H1 (cell line): ENCODE measurements around the gene SHPK. TPM values are rescaled to one million over a fixed set of nuclear protein-coding genes. Genes with fewer than 3 reads are reported as not detected.

Source experiments
- CTCF ChIA-PET: fragments of 300-600 bp; sonication (Branson Sonifier 250); formaldehyde crosslinking; loops from one replicate; lab custom pipeline; 2021; ENCODE audit not compliant: partially characterized antibody; lab: Charles Lee
- POLR2A ChIA-PET: fragments of 300-600 bp; sonication (Branson Sonifier 250); formaldehyde crosslinking; loops from one replicate; lab custom pipeline; 2021; ENCODE audit warnings: inconsistent platforms; ENCODE audit not compliant: partially characterized antibody; lab: Charles Lee
- DNase-seq, 2 experiments: peaks; one replicate each; pipeline versions ENCODE4 v3.0.0 to v3.0.0-alpha.2; 2010 to 2022; ENCODE audit warnings: low spot score in 2 of 2, low read depth in 1 of 2, mixed read lengths in 1 of 2
- FAIRE-seq: peaks from 2 replicates; lab custom pipeline; 2011; peaks lifted over from hg19 to GRCh38; lab: Jason Lieb, UNC
- H2AFZ ChIP-seq: 2 replicates; pipeline ENCODE4 v1.8.1; 2012; ENCODE audit warnings: low read length, inconsistent platforms
- H2AK5ac ChIP-seq: 2 replicates; pipeline ENCODE4 v1.6.1; 2013; ENCODE audit warnings: low read depth, low read length
- H2BK120ac ChIP-seq: replicated peaks from 2 replicates; pipeline ENCODE3; 2013; ENCODE audit warnings: low read depth, low read length, inconsistent platforms
- H2BK12ac ChIP-seq: 2 replicates; pipeline ENCODE4 v1.6.1; 2013; ENCODE audit warnings: low read depth, low read length
- H2BK15ac ChIP-seq: 2 replicates; pipeline ENCODE4 v1.6.1; 2013; ENCODE audit warnings: low read length
- H2BK20ac ChIP-seq: 2 replicates; pipeline ENCODE4 v1.6.1; 2013; ENCODE audit warnings: low read length
- H2BK5ac ChIP-seq: 2 replicates; pipeline ENCODE4 v1.6.1; 2013; ENCODE audit warnings: low read depth, low read length
- H3K14ac ChIP-seq: 2 replicates; pipeline ENCODE4 v1.6.1; 2013; ENCODE audit warnings: inconsistent platforms; ENCODE audit not compliant: insufficient read length
- H3K18ac ChIP-seq: 2 replicates; pipeline ENCODE4 v1.6.1; 2013; ENCODE audit warnings: low read length; ENCODE audit errors: extremely low read depth
- H3K23ac ChIP-seq: 2 replicates; pipeline ENCODE4 v1.6.1; 2013; ENCODE audit warnings: inconsistent platforms; ENCODE audit not compliant: insufficient read length
- H3K23me2 ChIP-seq: 2 replicates; pipeline ENCODE4 v1.6.1; 2013; ENCODE audit warnings: low read depth, low read length
- H3K27ac ChIP-seq: 2 replicates; pipeline ENCODE4 v1.6.1; 2011; ENCODE audit warnings: low read depth, low read length, inconsistent platforms
- H3K27me3 ChIP-seq, 4 experiments: replicated peaks in 1 of 4; 1 replicate in 1 of 4; 2 replicates in 3 of 4; pipeline versions ENCODE4 v1.6.1 to v1.8.1; 2011 to 2013; ENCODE audit warnings: low read length in 3 of 4, mild to moderate bottlenecking in 3 of 4, inconsistent platforms in 2 of 4, mixed read lengths in 2 of 4, moderate library complexity in 1 of 4; ENCODE audit not compliant: control insufficient read depth in 3 of 4, insufficient read depth in 3 of 4; ENCODE audit errors: extremely low read depth in 1 of 4
- H3K36me3 ChIP-seq, 4 experiments: 2 replicates each; pipeline versions ENCODE4 v1.6.1 to v1.8.1; 2011 to 2013; ENCODE audit warnings: mild to moderate bottlenecking in 4 of 4, low read length in 3 of 4, moderate library complexity in 2 of 4, control low read depth in 1 of 4, inconsistent platforms in 1 of 4; ENCODE audit not compliant: insufficient read depth in 4 of 4, control insufficient read depth in 2 of 4
- H3K4ac ChIP-seq: replicated peaks from 2 replicates; pipeline ENCODE3; 2013; ENCODE audit warnings: low read length, low read depth, mixed read lengths, inconsistent platforms; ENCODE audit not compliant: insufficient read length
- H3K4me1 ChIP-seq, 4 experiments: replicated peaks in 1 of 4; 1 replicate in 1 of 4; 2 replicates in 3 of 4; pipeline versions ENCODE4 v1.6.1 to v1.8.1; 2011 to 2013; ENCODE audit warnings: low read length in 3 of 4, inconsistent platforms in 2 of 4, mixed read lengths in 1 of 4; ENCODE audit not compliant: insufficient read depth in 4 of 4, control insufficient read depth in 3 of 4
- H3K4me2 ChIP-seq, 2 experiments: 2 replicates each; pipeline versions ENCODE4 v1.6.1 to v1.8.1; 2011 to 2013; ENCODE audit warnings: low read depth in 2 of 2, low read length in 2 of 2, control low read depth in 1 of 2, inconsistent platforms in 1 of 2, mild to moderate bottlenecking in 1 of 2; ENCODE audit not compliant: insufficient read depth in 1 of 2
- H3K4me3 ChIP-seq, 4 experiments: fragments of 200-600, 300-600 bp in 1 of 4; sonication (generic), shearing (Covaris generic), sonication (Bioruptor Twin) in 1 of 4; 2 replicates each; pipeline versions ENCODE4 v1.5.1 to v1.8.1; 2011 to 2016; ENCODE audit warnings: low read length in 4 of 4, low read depth in 3 of 4, control low read depth in 2 of 4, inconsistent platforms in 2 of 4, mild to moderate bottlenecking in 2 of 4, mixed read lengths in 1 of 4, moderate library complexity in 1 of 4; ENCODE audit not compliant: insufficient read depth in 2 of 4; ENCODE audit errors: extremely low read depth in 1 of 4
- H3K56ac ChIP-seq: replicated peaks from 2 replicates; pipeline ENCODE3; 2013; ENCODE audit warnings: low read depth, mild to moderate bottlenecking, mixed read lengths, low read length, inconsistent platforms; ENCODE audit not compliant: insufficient read length
- H3K79me1 ChIP-seq: 2 replicates; pipeline ENCODE4 v1.6.1; 2013; ENCODE audit warnings: low read depth, low read length, control low read depth
- H3K79me2 ChIP-seq, 2 experiments: 2 replicates each; pipeline versions ENCODE4 v1.6.1 to v1.8.1; 2012 to 2013; ENCODE audit warnings: low read length in 2 of 2, mild to moderate bottlenecking in 2 of 2, inconsistent platforms in 1 of 2; ENCODE audit not compliant: insufficient read depth in 2 of 2, control insufficient read depth in 1 of 2
- H3K9ac ChIP-seq, 4 experiments: replicated peaks in 1 of 4; 1 replicate in 1 of 4; 2 replicates in 3 of 4; pipeline versions ENCODE4 v1.6.1 to v1.8.1; 2011 to 2013; ENCODE audit warnings: low read depth in 3 of 4, low read length in 3 of 4, control low read depth in 2 of 4, mild to moderate bottlenecking in 2 of 4, moderate library complexity in 2 of 4, inconsistent platforms in 1 of 4; ENCODE audit errors: extremely low read depth in 1 of 4
- H3K9me3 ChIP-seq, 2 experiments: 2 replicates each; pipeline versions ENCODE4 v1.6.1 to v1.8.1; 2012 to 2013; ENCODE audit warnings: mild to moderate bottlenecking in 2 of 2, moderate library complexity in 2 of 2, control low read depth in 1 of 2, inconsistent platforms in 1 of 2, low read depth in 1 of 2, low read length in 1 of 2, mixed read lengths in 1 of 2; ENCODE audit not compliant: insufficient read depth in 2 of 2
- H4K20me1 ChIP-seq, 2 experiments: replicated peaks in 1 of 2; 2 replicates each; pipeline versions ENCODE3 to v1.8.1; 2011 to 2013; ENCODE audit warnings: inconsistent platforms in 2 of 2, low read length in 2 of 2, mild to moderate bottlenecking in 1 of 2; ENCODE audit not compliant: insufficient read depth in 2 of 2, control insufficient read depth in 1 of 2
- H4K5ac ChIP-seq: 2 replicates; pipeline ENCODE4 v1.6.1; 2013; ENCODE audit warnings: low read length, low read depth, mixed read lengths, inconsistent platforms; ENCODE audit not compliant: insufficient read length
- H4K8ac ChIP-seq: 2 replicates; pipeline ENCODE4 v1.8.0; 2013; ENCODE audit warnings: mild to moderate bottlenecking, moderate library complexity, low read length, inconsistent platforms; ENCODE audit not compliant: insufficient read depth; ENCODE audit errors: extremely low read depth
- H4K91ac ChIP-seq: replicated peaks from 2 replicates; pipeline ENCODE3; 2013; ENCODE audit warnings: low read length, mixed read lengths, inconsistent platforms; ENCODE audit not compliant: insufficient read length
- SRF ChIP-seq: IDR thresholded peaks from 2 replicates; pipeline ENCODE4 v1.6.1; 2011; ENCODE audit warnings: mild to moderate bottlenecking, low read depth, low read length, moderate library complexity
- SUZ12 ChIP-seq: fragments of 200-600 bp; sonication (generic); IDR thresholded peaks from 2 replicates; pipeline ENCODE4 v1.6.1; 2012; ENCODE audit warnings: mild to moderate bottlenecking, inconsistent platforms, low read length, moderate library complexity, mixed read lengths
- WGBS, 2 experiments: shearing (Covaris generic) in 1 of 2; methylation state at CpG; one replicate each; pipeline versions ENCODE4 v1.1.6 to v1.1.7; 2013 to 2015; ENCODE audit warnings: low lambda C conversion rate in 2 of 2, mixed read lengths in 2 of 2, inconsistent platforms in 1 of 2, low coverage in 1 of 2, missing lambda C conversion rate in 1 of 2; ENCODE audit not compliant: insufficient replicate concordance in 2 of 2, insufficient coverage in 1 of 2, insufficient read length in 1 of 2; ENCODE audit errors: extremely low coverage in 1 of 2, missing lambda C conversion rate in 1 of 2; 5-methylcytosine and 5-hydroxymethylcytosine counted together
- polyA plus RNA-seq, 7 experiments: library from polyadenylated mRNA; depleted of rRNA in 3 of 7; stranded (reverse) in 5 of 7; unstranded in 2 of 7; fragments of >200 nt in 5 of 7; fragments of 200-250 nt in 2 of 7; gene quantifications; 1 replicate in 5 of 7; 2 replicates in 1 of 7; 4 replicates in 1 of 7; pipeline versions ENCODE4 v1.2.1 to v1.2.3, GENCODE V29; 2011 to 2013; ENCODE audit warnings: missing spikeins in 2 of 7, mixed read lengths in 2 of 7
- total RNA-seq: library from RNA; stranded (reverse); fragmentation: NEBNext Ultra II Directional; extraction: Animal tissue kit (Norgen Biotek cat#: 25700); gene quantifications from 2 replicates; pipeline ENCODE4 v1.2.1, GENCODE V29; 2021

Gene SHPK
- total and polyA plus RNA-seq, 2 of the 8 experiments (the other 6 are each of a cell fraction or from before 2014, with no cell fraction given) = 28.6 to 36.7 TPM

GRCh38 chr17:3572231-3572630 is 63.8 kb downstream of the SHPK start:
- Histone ChIP-seq H4K20me1 (no peaks in the 10 kb centered on the region), H3K27me3 (no peaks in the 10 kb centered on the region), H3K79me2 (no peaks in the 10 kb centered on the region), H2AFZ (no peak overlapping the region), H3K4me3 (no peak overlapping the region), H2BK20ac (no peak overlapping the region), H3K14ac (no peak overlapping the region), H3K4me2 (no peak overlapping the region), H3K9ac (no peak overlapping the region), H2BK120ac (no peak overlapping the region), H4K91ac (no peak overlapping the region), H2BK12ac (no peak overlapping the region), H3K9me3 (no peaks in the 10 kb centered on the region), H3K27ac (no peak overlapping the region), H3K36me3 (peaks cover 0 to 4% (median 0%) of the 10 kb centered on the region in 4 experiments; a peak in 1 of 8 replicates), H2AK5ac (no peak overlapping the region), H3K79me1 (no peaks in the 10 kb centered on the region), H3K23ac (no peak overlapping the region), H2BK15ac (no peak overlapping the region), H3K18ac (no peak overlapping the region), H3K4me1 (no peaks in the 10 kb centered on the region), H4K5ac (no peak overlapping the region), H3K4ac (no peak overlapping the region), H3K23me2 (no peaks in the 10 kb centered on the region), H3K56ac (no peak overlapping the region), H4K8ac (no peak overlapping the region), H2BK5ac (no peak overlapping the region)
- ChIA-PET POLR2A (no interaction called here), CTCF (interaction anchor here (0.6 kb wide), 1 partner anchor 108 kb away, joined by 3 read pairs; no protein-coding TSS in a partner anchor)
- 83% methylated on average over 7 of the region's 7 CpGs; no CpG with 5 or more reads in 1 of the 2 experiments for WGBS, 2 experiments
- TF ChIP-seq SUZ12 (no peak), SRF (no peak)
- DNase-seq = no peak
- no peak for FAIRE-seq
